Measurements from ENCODE around the gene EFCAB12. TPM values are rescaled to one million over a fixed set of nuclear protein-coding genes. Genes with fewer than 3 reads are reported as not detected.

Gene EFCAB12
- total and polyA plus RNA-seq, 2 experiments from 2014 or later: not detected

- Histone ChIP-seq H3K9me2 (ENCODE audit: insufficient read depth) (no peaks in the 10 kb centered on the region), H3K79me2 (ENCODE audit: insufficient read depth) (peaks cover 4% of the 10 kb centered on the region; the same call in 1 of the 2 replicates), H3F3A (ENCODE audit: insufficient read depth) (no peaks in the 10 kb centered on the region), H3K4me3 (no peak overlapping the region), H3K9ac (no peak overlapping the region), H3K4me2 (ENCODE audit: unreplicated experiment) (no peak overlapping the region), H4K20me1 (ENCODE audit: insufficient read depth) (no peaks in the 10 kb centered on the region), H3K27me3 (replicated peaks; ENCODE audit: insufficient read depth) (no peaks in the 10 kb centered on the region), H2AFZ (no peak overlapping the region), H3K27ac (no peak overlapping the region), H3K9me3 (ENCODE audit: low read depth) (no peaks in the 10 kb centered on the region), H3K4me1 (ENCODE audit: insufficient read depth) (no peaks in the 10 kb centered on the region), H3K36me3 (ENCODE audit: low read depth) (peaks cover 9% of the 10 kb centered on the region; the same call in 1 of the 2 replicates)
- in situ Hi-C loops (cut with MboI): no loop called here
- TF ChIP-seq EZH2phosphoT487 (IDR thresholded peaks at IDR 0.05; ENCODE audit: insufficient read depth, low read depth) (no peak), EZH2 (IDR thresholded peaks at IDR 0.05; ENCODE audit: insufficient read depth, poor library complexity, severe bottlenecking) (no peak)
- WGBS, 2 experiments (ENCODE audit: low coverage in 1 of 2, low lambda C conversion rate in 2 of 2, missing lambda C conversion rate in 2 of 2): 96 to 97% methylated on average over 1 of the region's 1 CpG
- DNase-seq: no peak
Observed at GRCh38 chr3:129453732-129454131, 25.3 kb upstream of the EFCAB12 start.

GRCh38 chr3:129449279-129450115 lies 21.1 kb upstream of the EFCAB12 start:
- WGBS, 2 experiments (ENCODE audit: low coverage in 1 of 2, low lambda C conversion rate in 2 of 2, missing lambda C conversion rate in 2 of 2): 78 to 80% methylated on average over 5 of the region's 5 CpGs
- Histone ChIP-seq H2AFZ (no peak overlapping the region), H3K4me3 (no peak overlapping the region), H3K9me2 (ENCODE audit: insufficient read depth) (no peaks in the 10 kb centered on the region), H4K20me1 (ENCODE audit: insufficient read depth) (no peaks in the 10 kb centered on the region), H3K4me2 (ENCODE audit: unreplicated experiment) (no peak overlapping the region), H3K4me1 (ENCODE audit: insufficient read depth) (no peaks in the 10 kb centered on the region), H3K9ac (no peak overlapping the region), H3K27me3 (replicated peaks; ENCODE audit: insufficient read depth) (no peaks in the 10 kb centered on the region), H3K27ac (no peak overlapping the region), H3F3A (ENCODE audit: insufficient read depth) (no peaks in the 10 kb centered on the region), H3K9me3 (ENCODE audit: low read depth) (no peaks in the 10 kb centered on the region), H3K79me2 (ENCODE audit: insufficient read depth) (peaks cover 39% of the 10 kb centered on the region), H3K36me3 (ENCODE audit: low read depth) (peaks cover 9% of the 10 kb centered on the region; the same call in 1 of the 2 replicates)
- in situ Hi-C loops (cut with MboI): no loop called here
- TF ChIP-seq EZH2phosphoT487 (IDR thresholded peaks at IDR 0.05; ENCODE audit: insufficient read depth, low read depth) (no peak), EZH2 (IDR thresholded peaks at IDR 0.05; ENCODE audit: insufficient read depth, poor library complexity, severe bottlenecking) (no peak)
- no peak for DNase-seq

- no peaks in the 10 kb centered on the region for H3K9me3 ChIP-seq (ENCODE audit: low read depth)
- H3K36me3 ChIP-seq (ENCODE audit: low read depth): peaks cover 9% of the 10 kb centered on the region; the same call in 1 of the 2 replicates
- TF ChIP-seq EZH2phosphoT487 (IDR thresholded peaks at IDR 0.05; ENCODE audit: insufficient read depth, low read depth): no peak
- no peak for TF ChIP-seq EZH2 (IDR thresholded peaks at IDR 0.05; ENCODE audit: insufficient read depth, poor library complexity, severe bottlenecking)
- H3K9ac ChIP-seq: no peak overlapping the region
- no peak overlapping the region for H2AFZ ChIP-seq
- no peak overlapping the region for H3K27ac ChIP-seq
- H3K9me2 ChIP-seq (ENCODE audit: insufficient read depth): no peaks in the 10 kb centered on the region
- peaks cover 50% of the 10 kb centered on the region for H3K79me2 ChIP-seq (ENCODE audit: insufficient read depth)
- no peaks in the 10 kb centered on the region for H3F3A ChIP-seq (ENCODE audit: insufficient read depth)
- no peak for DNase-seq
- H4K20me1 ChIP-seq (ENCODE audit: insufficient read depth): no peaks in the 10 kb centered on the region
- WGBS, 2 experiments (ENCODE audit: low coverage in 1 of 2, low lambda C conversion rate in 2 of 2, missing lambda C conversion rate in 2 of 2): 91 to 92% methylated on average over 18 of the region's 18 CpGs
- H3K4me3 ChIP-seq: no peak overlapping the region
- H3K27me3 ChIP-seq (replicated peaks; ENCODE audit: insufficient read depth): no peaks in the 10 kb centered on the region
- in situ Hi-C loops (cut with MboI): no loop called here
- H3K4me1 ChIP-seq (ENCODE audit: insufficient read depth): peaks cover 7% of the 10 kb centered on the region
- H3K4me2 ChIP-seq (ENCODE audit: unreplicated experiment): no peak overlapping the region
Observed at GRCh38 chr3:129448186-129448895, 19.9 kb upstream of the EFCAB12 start.

- Histone ChIP-seq H3K9me3 (ENCODE audit: low read depth) (no peaks in the 10 kb centered on the region), H3F3A (ENCODE audit: insufficient read depth) (0 out of 2 replicates have a peak, but pooled peaks cover 8% of the 10 kb centered on the region), H3K27ac (no peak overlapping the region), H3K9ac (no peak overlapping the region), H3K9me2 (ENCODE audit: insufficient read depth) (no peaks in the 10 kb centered on the region), H3K4me1 (ENCODE audit: insufficient read depth) (peaks cover 22% of the 10 kb centered on the region), H3K36me3 (ENCODE audit: low read depth) (peaks cover 7% of the 10 kb centered on the region; the same call in 1 of the 2 replicates), H3K79me2 (ENCODE audit: insufficient read depth) (peaks cover 65% of the 10 kb centered on the region), H3K27me3 (replicated peaks; ENCODE audit: insufficient read depth) (no peaks in the 10 kb centered on the region), H4K20me1 (ENCODE audit: insufficient read depth) (no peaks in the 10 kb centered on the region), H3K4me2 (ENCODE audit: unreplicated experiment) (no peak overlapping the region), H2AFZ (no peak overlapping the region), H3K4me3 (no peak overlapping the region)
- 0 to 3% methylated on average over 1 of the region's 1 CpG for WGBS, 2 experiments (ENCODE audit: low coverage in 1 of 2, low lambda C conversion rate in 2 of 2, missing lambda C conversion rate in 2 of 2)
- in situ Hi-C loops (cut with MboI): no loop called here
- DNase-seq: no peak
- TF ChIP-seq EZH2 (IDR thresholded peaks at IDR 0.05; ENCODE audit: insufficient read depth, poor library complexity, severe bottlenecking) (no peak), EZH2phosphoT487 (IDR thresholded peaks at IDR 0.05; ENCODE audit: insufficient read depth, low read depth) (no peak)
Observed at GRCh38 chr3:129446926-129447325, 18.5 kb upstream of the EFCAB12 start.
